Calu3 (cell line): ENCODE measurements around the gene CWC22. TPM values are rescaled to one million over a fixed set of nuclear protein-coding genes. Genes with fewer than 3 reads are reported as not detected.

ENCODE experiments used
- BruUV-seq: library from RNA; stranded (reverse); fragments of 400-500 nt; replicated peaks from 2 replicates; lab custom pipeline; 2021; lab: Mats Ljungman, UMichigan
- CTCF ChIA-PET: fragments of 300-600 bp; sonication (Branson Sonifier 250); formaldehyde crosslinking; loops from one replicate; lab custom pipeline; 2022; ENCODE audit warnings: antibody characterized with exemption; lab: Charles Lee
- DNase-seq: peaks from one replicate; pipeline ENCODE4 v3.0.0; 2022
- H3K27ac Mint-ChIP-seq: one replicate; pipeline ENCODE4 v1.8.0; 2022; ENCODE audit warnings: mixed read lengths; ENCODE audit not compliant: unreplicated experiment
- H3K27me3 Mint-ChIP-seq: one replicate; pipeline ENCODE4 v1.8.0; 2022; ENCODE audit warnings: mixed read lengths; ENCODE audit not compliant: unreplicated experiment
- H3K36me3 Mint-ChIP-seq: one replicate; pipeline ENCODE4 v1.8.0; 2022; ENCODE audit warnings: mild to moderate bottlenecking, moderate library complexity, mixed read lengths; ENCODE audit not compliant: insufficient read depth, unreplicated experiment
- H3K4me1 Mint-ChIP-seq: one replicate; pipeline ENCODE4 v1.8.0; 2022; ENCODE audit warnings: mild to moderate bottlenecking, low read depth, mixed read lengths; ENCODE audit not compliant: unreplicated experiment
- H3K4me3 Mint-ChIP-seq: one replicate; pipeline ENCODE4 v1.8.0; 2022; ENCODE audit warnings: mild to moderate bottlenecking, low read depth, moderate library complexity, mixed read lengths; ENCODE audit not compliant: unreplicated experiment
- H3K9me3 Mint-ChIP-seq: one replicate; pipeline ENCODE4 v1.8.0; 2022; ENCODE audit warnings: low read depth, mixed read lengths; ENCODE audit not compliant: unreplicated experiment
- CTCF ChIP-seq: fragments of 200-600 bp; IDR thresholded peaks from one replicate; pipeline ENCODE4 v1.8.0; 2022; ENCODE audit warnings: antibody characterized with exemption; ENCODE audit not compliant: unreplicated experiment
- intact Hi-C: fragments of 100-400 bp; cut with micrococcal nuclease; formaldehyde crosslinking; loops from one replicate; pipeline ENCODE4 v1.10.0; 2022; ENCODE audit not compliant: unreplicated experiment
- total RNA-seq: library from RNA; stranded (reverse); gene quantifications from 2 replicates; pipeline ENCODE4 v1.2.3, GENCODE V29; 2022

Gene CWC22
- total RNA-seq, 1 experiment from 2014 or later, result 20.5 TPM

- TF ChIP-seq CTCF, result no peak
- DNase-seq, result no peak
- Mint-ChIP-seq H3K27me3 (no peaks in the 10 kb centered on the region), H3K4me1 (no peaks in the 10 kb centered on the region), H3K27ac (no peak overlapping the region), H3K4me3 (no peak overlapping the region), H3K9me3 (no peaks in the 10 kb centered on the region), H3K36me3 (no peaks in the 10 kb centered on the region)
- CTCF ChIA-PET, result no interaction called here
- no TSS peak for BruUV-seq
- intact Hi-C loops, result loop anchor here (5.0 kb wide), 2 partner anchors 97 to 517 kb away; no protein-coding TSS in a partner anchor
Measured at GRCh38 chr2:179939259-179939658, 67.8 kb downstream of the CWC22 start.

GRCh38 chr2:179938026-179938425 lies 69.1 kb downstream of the CWC22 start:
- BruUV-seq, result no TSS peak
- Mint-ChIP-seq H3K9me3 (no peaks in the 10 kb centered on the region), H3K4me3 (no peak overlapping the region), H3K27me3 (no peaks in the 10 kb centered on the region), H3K36me3 (no peaks in the 10 kb centered on the region), H3K27ac (no peak overlapping the region), H3K4me1 (no peaks in the 10 kb centered on the region)
- TF ChIP-seq CTCF, result no peak
- intact Hi-C loops, result loop anchor here (5.0 kb wide), 2 partner anchors 96 to 516 kb away; no protein-coding TSS in a partner anchor
- no peak for DNase-seq
- CTCF ChIA-PET, result no interaction called here

GRCh38 chr2:179936654-179937053 lies 70.4 kb downstream of the CWC22 start:
- no peak overlapping the region for H3K27ac Mint-ChIP-seq
- no peaks in the 10 kb centered on the region for H3K27me3 Mint-ChIP-seq
- intact Hi-C loops, result loop anchor here (5.0 kb wide), 2 partner anchors 94 to 514 kb away; no protein-coding TSS in a partner anchor
- DNase-seq, result peak; percentile 76
- BruUV-seq, result no TSS peak
- H3K4me1 Mint-ChIP-seq, result no peaks in the 10 kb centered on the region
- no peaks in the 10 kb centered on the region for H3K9me3 Mint-ChIP-seq
- H3K36me3 Mint-ChIP-seq, result no peaks in the 10 kb centered on the region
- CTCF ChIA-PET, result no interaction called here
- peak; percentile 66 for TF ChIP-seq CTCF
- no peak overlapping the region for H3K4me3 Mint-ChIP-seq

- DNase-seq, result no peak
- intact Hi-C loops, result loop anchor here (5.0 kb wide), 2 partner anchors 94 to 514 kb away; no protein-coding TSS in a partner anchor
- no peaks in the 10 kb centered on the region for H3K36me3 Mint-ChIP-seq
- H3K4me1 Mint-ChIP-seq, result no peaks in the 10 kb centered on the region
- H3K27me3 Mint-ChIP-seq, result no peaks in the 10 kb centered on the region
- CTCF ChIA-PET, result no interaction called here
- TF ChIP-seq CTCF, result no peak
- no peaks in the 10 kb centered on the region for H3K9me3 Mint-ChIP-seq
- no TSS peak for BruUV-seq
- no peak overlapping the region for H3K27ac Mint-ChIP-seq
- H3K4me3 Mint-ChIP-seq, result no peak overlapping the region
Measured at GRCh38 chr2:179936141-179936540, 71.0 kb downstream of the CWC22 start.
